PFSK-1 (cell line): ENCODE data around the gene HSPA12A.

ENCODE experiments used
- FOXP2 ChIP-seq: optimal IDR thresholded peaks from 2 replicates; pipeline ENCODE3; 2011; ENCODE audit warnings: borderline replicate concordance, control low read depth, inconsistent platforms; ENCODE audit not compliant: insufficient read depth; ENCODE audit errors: extremely low read length, extremely low read depth
- POLR2AphosphoS5 ChIP-seq: IDR thresholded peaks from 2 replicates; pipeline ENCODE4 v1.6.1; 2012; ENCODE audit warnings: low read depth, mild to moderate bottlenecking, control low read depth, low read length, moderate library complexity
- REST ChIP-seq, 2 experiments: IDR thresholded peaks; 2 replicates each; pipeline versions ENCODE4 v1.6.1 to v1.8.0; 2011 to 2012; ENCODE audit warnings: low read depth in 2 of 2, low read length in 2 of 2, control low read depth in 1 of 2, inconsistent platforms in 1 of 2, mild to moderate bottlenecking in 1 of 2, moderate library complexity in 1 of 2; ENCODE audit not compliant: insufficient read depth in 1 of 2
- SIN3A ChIP-seq: IDR thresholded peaks from 2 replicates; pipeline ENCODE4 v1.6.1; 2012; ENCODE audit warnings: mild to moderate bottlenecking, low read length, moderate library complexity, borderline replicate concordance; ENCODE audit not compliant: insufficient read depth
- TAF1 ChIP-seq: IDR thresholded peaks from 2 replicates; pipeline ENCODE4 v1.6.1; 2012; ENCODE audit warnings: low read length, control low read depth, borderline replicate concordance; ENCODE audit not compliant: insufficient read depth

Gene HSPA12A

GRCh38 chr10:116771101-116771958, 29.0 kb upstream of the HSPA12A start:
- TF ChIP-seq POLR2AphosphoS5 (no peak), TAF1 (no peak), FOXP2 (no peak), REST (IDR thresholded peaks at IDR 0.05; ENCODE audit: insufficient read depth in 1 of 2, low read depth in 2 of 2, low read length in 2 of 2) (no peak), SIN3A (no peak)

- no peak for TF ChIP-seq POLR2AphosphoS5
- no peak for TF ChIP-seq REST (IDR thresholded peaks at IDR 0.05; ENCODE audit: insufficient read depth in 1 of 2, low read depth in 2 of 2, low read length in 2 of 2)
- TF ChIP-seq SIN3A = no peak
- TF ChIP-seq TAF1 = no peak
- TF ChIP-seq FOXP2 = no peak
These were observed 27.9 kb upstream of the HSPA12A start for GRCh38 chr10:116770281-116770680.

- TF ChIP-seq TAF1 (no peak), SIN3A (no peak), POLR2AphosphoS5 (no peak), FOXP2 (no peak), REST (IDR thresholded peaks at IDR 0.05; ENCODE audit: insufficient read depth in 1 of 2, low read depth in 2 of 2, low read length in 2 of 2) (no peak)
These were observed 27.4 kb upstream of the HSPA12A start for GRCh38 chr10:116769791-116770190.

GRCh38 chr10:116769368-116769767, 27.0 kb upstream of the HSPA12A start:
- TF ChIP-seq FOXP2 (no peak), REST (IDR thresholded peaks at IDR 0.05; ENCODE audit: insufficient read depth in 1 of 2, low read depth in 2 of 2, low read length in 2 of 2) (no peak), POLR2AphosphoS5 (no peak), SIN3A (no peak), TAF1 (no peak)

GRCh38 chr10:116768786-116769185, 26.4 kb upstream of the HSPA12A start:
- TF ChIP-seq REST (IDR thresholded peaks at IDR 0.05; ENCODE audit: insufficient read depth in 1 of 2, low read depth in 2 of 2, low read length in 2 of 2) (no peak), SIN3A (no peak), TAF1 (no peak), FOXP2 (no peak)
